Mucosa of descending colon (tissue), 3 donors: ENCODE results near the gene IQCK. TPM values are rescaled to one million over a fixed set of nuclear protein-coding genes. Genes with fewer than 3 reads are reported as not detected.

ENCODE experiments used
- ATAC-seq: fragments of 200-7000 bp; cut with Tn5 transposase; one replicate; pipeline ENCODE4 v1.9.1; 2020; ENCODE audit warnings: mild to moderate bottlenecking, moderate library complexity
- DNase-seq, 3 donors: peaks; one replicate each; pipeline ENCODE4 v3.0.0-alpha.2; 2020
- H3K36me3 ChIP-seq: fragments of 200-600 bp; one replicate; pipeline ENCODE4 v1.8.0; 2021; ENCODE audit warnings: low read depth, mild to moderate bottlenecking
- H3K4me1 ChIP-seq: fragments of 200-600 bp; one replicate; pipeline ENCODE4 v1.8.0; 2021; ENCODE audit warnings: low read depth, mild to moderate bottlenecking
- H3K4me3 ChIP-seq: fragments of 200-600 bp; one replicate; pipeline ENCODE4 v1.8.0; 2021; ENCODE audit warnings: mild to moderate bottlenecking
- H3K9me3 ChIP-seq: fragments of 200-600 bp; one replicate; pipeline ENCODE4 v1.8.0; 2021; ENCODE audit warnings: mild to moderate bottlenecking
- CTCF ChIP-seq: fragments of 200-600 bp; IDR thresholded peaks from one replicate; pipeline ENCODE4 v1.8.0; 2022; ENCODE audit warnings: antibody characterized with exemption, mild to moderate bottlenecking
- intact Hi-C, 2 donors: fragments of 100-400 bp; cut with DNase I in 1 of 2; cut with micrococcal nuclease in 1 of 2; formaldehyde crosslinking; loops; one replicate each; pipeline versions ENCODE4 v1.11.0 to v1.11.1; 2022; cut with DNase I, micrococcal nuclease
- total RNA-seq, 3 donors: library from RNA; stranded (reverse); fragmentation: NEBNext Ultra II Directional in 2 of 3; extraction: Animal tissue kit (Norgen Biotek cat#: 25700) in 2 of 3; gene quantifications; one replicate each; pipeline versions ENCODE4 v1.2.1 to v1.2.4, GENCODE V29; 2021 to 2023
- donor health status: DM: no; HTN: no; CAD: no; lungs with moderate emphysema.
- donor health status: DM: no; HTN: no; CAD: no.
- donor health status: DM: no; HTN: yes; CAD: no.

The IQCK gene
- total RNA-seq, 3 donors from 2014 or later = 9.1 to 14.0 (median 12.0) TPM

DNA sequence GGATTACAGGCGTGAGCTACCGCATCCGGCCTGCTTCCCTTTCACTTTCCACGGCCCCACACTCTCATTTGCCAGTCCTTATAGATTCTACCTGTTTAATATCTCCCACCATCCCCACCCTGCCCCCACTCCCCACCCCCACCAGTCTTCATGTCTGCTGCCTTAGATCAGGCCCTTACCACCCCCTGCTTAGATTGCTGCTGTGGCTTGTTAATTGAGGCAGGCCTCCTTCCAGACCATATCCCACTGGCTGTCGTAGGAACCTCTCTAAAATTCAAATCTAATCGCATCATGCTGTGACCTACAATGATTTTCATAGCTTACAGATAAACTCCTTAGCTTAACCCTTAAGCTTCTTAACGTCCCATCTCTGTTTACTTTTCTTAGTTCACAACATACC, 4.9 kb downstream of the IQCK start:
- Histone ChIP-seq H3K4me1 (peaks cover 5% of the 10 kb centered on the region), H3K4me3 (no peak overlapping the region), H3K36me3 (no peaks in the 10 kb centered on the region), H3K9me3 (no peaks in the 10 kb centered on the region)
- DNase-seq (no peak), ATAC-seq (no peak)
- TF ChIP-seq CTCF = no peak
- intact Hi-C loops = no loop called here

DNA sequence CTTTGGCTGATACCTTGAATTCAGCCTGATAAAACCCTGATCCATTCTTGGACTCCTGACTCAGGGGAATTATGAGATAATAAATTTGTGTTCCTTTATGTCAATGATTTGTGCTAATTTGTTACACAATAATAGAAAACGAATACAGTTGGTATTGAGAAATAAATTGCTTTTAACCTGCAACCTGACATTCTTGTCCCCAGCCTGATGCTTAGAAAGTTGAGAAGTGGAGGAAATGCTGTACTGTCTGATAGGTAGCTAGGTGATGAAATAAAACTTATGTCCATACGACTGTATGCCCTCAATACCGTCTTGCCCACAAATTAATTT, 10.5 kb downstream of the IQCK start:
- DNase-seq = no peak
- H3K4me1 ChIP-seq = no peaks in the 10 kb centered on the region
- intact Hi-C loops = no loop called here
- no peaks in the 10 kb centered on the region for H3K36me3 ChIP-seq
- H3K4me3 ChIP-seq = no peak overlapping the region
- no peak for TF ChIP-seq CTCF
- no peak for ATAC-seq
- no peaks in the 10 kb centered on the region for H3K9me3 ChIP-seq

- TF ChIP-seq CTCF = no peak
- Histone ChIP-seq H3K36me3 (no peaks in the 10 kb centered on the region), H3K4me3 (no peak overlapping the region), H3K4me1 (no peaks in the 10 kb centered on the region), H3K9me3 (no peaks in the 10 kb centered on the region)
- ATAC-seq (no peak), DNase-seq (no peak)
- intact Hi-C loops = no loop called here
Measured at GRCh38 chr16:19733551-19733950, 15.5 kb downstream of the IQCK start.

DNA sequence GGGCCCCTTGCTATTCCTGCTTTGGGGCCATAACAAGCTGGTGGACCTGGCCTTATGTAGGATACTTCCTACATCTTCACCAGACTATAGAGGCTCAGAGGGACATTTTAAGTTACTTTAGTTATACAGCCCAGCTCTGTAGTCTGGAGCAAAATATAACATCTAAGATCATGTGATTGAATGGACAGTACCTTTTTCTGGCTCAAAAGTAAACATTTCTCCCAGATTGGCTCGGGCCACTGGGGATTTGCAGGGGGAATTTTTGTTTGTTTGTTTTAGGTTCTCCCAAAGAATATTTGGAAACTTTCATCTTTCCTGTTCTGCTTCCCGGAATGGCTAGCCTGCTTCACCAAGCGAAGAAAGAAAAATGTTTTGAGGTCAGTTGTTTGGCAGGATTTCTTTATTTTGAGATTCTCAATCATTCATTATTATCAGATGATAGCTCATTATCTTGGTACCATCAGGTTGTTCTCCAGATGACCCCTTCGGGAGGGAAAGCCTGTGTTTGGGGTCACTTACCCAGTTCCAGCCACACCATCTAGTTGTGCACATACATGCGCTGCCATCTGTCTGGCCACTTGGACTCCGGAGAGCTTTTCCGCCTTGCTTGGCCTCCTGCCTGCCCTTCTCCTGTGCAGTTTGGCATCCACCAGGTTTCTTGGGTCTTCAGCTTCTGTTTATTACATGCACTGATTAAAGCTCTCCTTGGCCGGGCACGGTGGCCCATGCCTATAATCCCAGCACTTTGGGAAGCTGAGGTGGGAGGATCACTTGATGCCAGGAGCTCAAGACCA, 17.2 kb downstream of the IQCK start:
- DNase-seq (no peak), ATAC-seq (no peak)
- Histone ChIP-seq H3K4me3 (no peak overlapping the region), H3K36me3 (no peaks in the 10 kb centered on the region), H3K9me3 (no peaks in the 10 kb centered on the region), H3K4me1 (no peaks in the 10 kb centered on the region)
- no peak for TF ChIP-seq CTCF
- intact Hi-C loops = no loop called here

DNA sequence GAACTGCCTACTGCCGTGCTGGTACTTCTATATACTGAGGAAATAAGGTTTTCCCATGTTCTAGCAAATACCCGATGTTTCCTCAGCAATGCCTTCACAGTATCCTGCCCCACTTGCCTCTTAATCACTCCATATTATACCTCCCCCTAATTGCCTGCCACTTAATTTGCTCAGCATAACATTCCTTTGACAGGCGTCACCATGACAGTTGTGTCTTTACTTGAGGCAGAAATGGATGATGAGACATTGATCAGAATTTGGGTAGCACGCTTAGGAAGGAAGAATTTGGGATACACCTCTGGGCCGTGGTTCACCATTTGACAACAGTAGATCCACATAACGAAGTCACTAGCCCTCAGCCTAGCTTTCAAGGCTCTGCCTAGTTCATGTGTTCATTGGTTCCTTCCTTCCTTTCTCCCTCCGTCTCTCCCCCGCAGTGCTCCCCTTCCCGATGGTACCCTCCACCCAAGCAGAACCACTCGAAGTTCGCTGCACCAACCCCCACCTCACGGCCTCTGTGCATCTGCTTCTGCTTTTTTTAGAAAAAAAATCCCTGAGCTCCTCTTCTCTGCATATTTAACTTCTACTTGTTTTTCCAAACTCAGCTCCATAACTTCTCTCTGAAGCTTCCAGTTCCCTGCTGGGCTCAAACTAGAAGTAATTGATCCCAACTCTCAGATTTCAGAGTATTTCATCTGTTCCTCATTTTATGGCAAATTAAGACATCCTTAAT, 19.4 kb downstream of the IQCK start:
- intact Hi-C loops = no loop called here
- no peak for DNase-seq
- no peak for ATAC-seq
- no peaks in the 10 kb centered on the region for H3K9me3 ChIP-seq
- no peaks in the 10 kb centered on the region for H3K36me3 ChIP-seq
- no peak for TF ChIP-seq CTCF
- no peak overlapping the region for H3K4me3 ChIP-seq
- no peaks in the 10 kb centered on the region for H3K4me1 ChIP-seq
